Neural cell (in vitro differentiated cells): ENCODE data around the gene HOXB5.

Source experiments
- EP300 ChIP-seq: fragments of 450-650 bp; conservative IDR thresholded peaks from 2 replicates; pipeline ENCODE4 v1.6.1; 2014; ENCODE audit warnings: antibody characterized with exemption, mild to moderate bottlenecking, moderate library complexity; ENCODE audit not compliant: poor library complexity, severe bottlenecking
- POLR2AphosphoS5 ChIP-seq: IDR thresholded peaks from 2 replicates; pipeline ENCODE4 v1.6.1; 2012

DNA sequence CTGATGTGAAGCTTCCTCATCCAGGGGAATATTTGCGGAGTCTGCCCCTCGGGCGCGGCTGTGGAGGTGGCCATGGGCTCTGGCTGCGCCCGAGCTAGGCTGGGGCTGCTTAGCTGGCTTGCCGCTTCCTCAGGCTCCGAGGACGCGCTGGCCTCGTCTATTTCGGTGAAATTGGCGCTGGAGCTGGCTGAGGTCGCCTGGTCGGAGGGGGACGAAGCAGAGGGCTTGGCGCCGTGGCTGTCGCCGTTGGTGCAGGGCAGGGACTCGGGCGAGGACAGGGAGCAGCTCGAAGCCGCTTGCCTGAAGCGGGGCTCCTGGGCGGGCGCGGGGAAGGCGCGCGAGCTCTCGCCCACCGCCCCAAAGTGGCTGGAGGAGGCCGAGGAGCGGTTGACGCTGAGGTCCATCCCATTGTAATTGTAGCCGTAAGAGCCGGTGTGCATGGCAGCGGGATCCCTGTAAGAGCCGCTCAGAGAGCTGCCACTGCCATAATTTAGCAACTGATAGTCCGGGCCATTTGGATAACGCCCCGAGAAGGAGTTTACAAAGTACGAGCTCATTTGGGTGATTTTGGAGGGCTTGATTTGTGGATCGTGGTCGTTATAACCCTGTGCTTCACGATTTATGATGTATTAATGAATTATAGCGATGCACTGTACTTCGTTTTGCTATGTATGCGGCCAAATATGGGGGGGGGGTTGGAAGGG is at the start of gene HOXB5:
- TF ChIP-seq POLR2AphosphoS5 = no peak
- TF ChIP-seq EP300 = no peak
